H1 (cell line): ENCODE measurements around the gene NOL4L. TPM values are rescaled to one million over a fixed set of nuclear protein-coding genes. Genes with fewer than 3 reads are reported as not detected.
A peak's percentile ranks its signal among the peaks of the same experiment; 100 is the strongest.

Experiments
- CTCF ChIA-PET: fragments of 300-600 bp; sonication (Branson Sonifier 250); formaldehyde crosslinking; loops from one replicate; lab custom pipeline; 2021; ENCODE audit not compliant: partially characterized antibody; lab: Charles Lee
- POLR2A ChIA-PET: fragments of 300-600 bp; sonication (Branson Sonifier 250); formaldehyde crosslinking; loops from one replicate; lab custom pipeline; 2021; ENCODE audit warnings: inconsistent platforms; ENCODE audit not compliant: partially characterized antibody; lab: Charles Lee
- DNase-seq, 2 experiments: peaks; one replicate each; pipeline versions ENCODE4 v3.0.0 to v3.0.0-alpha.2; 2010 to 2022; ENCODE audit warnings: low spot score in 2 of 2, low read depth in 1 of 2, mixed read lengths in 1 of 2
- FAIRE-seq: peaks from 2 replicates; lab custom pipeline; 2011; peaks lifted over from hg19 to GRCh38; lab: Jason Lieb, UNC
- H2AFZ ChIP-seq: 2 replicates; pipeline ENCODE4 v1.8.1; 2012; ENCODE audit warnings: low read length, inconsistent platforms
- H2AK5ac ChIP-seq: 2 replicates; pipeline ENCODE4 v1.6.1; 2013; ENCODE audit warnings: low read depth, low read length
- H2BK120ac ChIP-seq: replicated peaks from 2 replicates; pipeline ENCODE3; 2013; ENCODE audit warnings: low read depth, low read length, inconsistent platforms
- H2BK12ac ChIP-seq: 2 replicates; pipeline ENCODE4 v1.6.1; 2013; ENCODE audit warnings: low read depth, low read length
- H2BK15ac ChIP-seq: 2 replicates; pipeline ENCODE4 v1.6.1; 2013; ENCODE audit warnings: low read length
- H2BK20ac ChIP-seq: 2 replicates; pipeline ENCODE4 v1.6.1; 2013; ENCODE audit warnings: low read length
- H2BK5ac ChIP-seq: 2 replicates; pipeline ENCODE4 v1.6.1; 2013; ENCODE audit warnings: low read depth, low read length
- H3K14ac ChIP-seq: 2 replicates; pipeline ENCODE4 v1.6.1; 2013; ENCODE audit warnings: inconsistent platforms; ENCODE audit not compliant: insufficient read length
- H3K18ac ChIP-seq: 2 replicates; pipeline ENCODE4 v1.6.1; 2013; ENCODE audit warnings: low read length; ENCODE audit errors: extremely low read depth
- H3K23ac ChIP-seq: 2 replicates; pipeline ENCODE4 v1.6.1; 2013; ENCODE audit warnings: inconsistent platforms; ENCODE audit not compliant: insufficient read length
- H3K23me2 ChIP-seq: 2 replicates; pipeline ENCODE4 v1.6.1; 2013; ENCODE audit warnings: low read depth, low read length
- H3K27ac ChIP-seq: 2 replicates; pipeline ENCODE4 v1.6.1; 2011; ENCODE audit warnings: low read depth, low read length, inconsistent platforms
- H3K27me3 ChIP-seq, 4 experiments: replicated peaks in 1 of 4; 1 replicate in 1 of 4; 2 replicates in 3 of 4; pipeline versions ENCODE4 v1.6.1 to v1.8.1; 2011 to 2013; ENCODE audit warnings: low read length in 3 of 4, mild to moderate bottlenecking in 3 of 4, inconsistent platforms in 2 of 4, mixed read lengths in 2 of 4, moderate library complexity in 1 of 4; ENCODE audit not compliant: control insufficient read depth in 3 of 4, insufficient read depth in 3 of 4; ENCODE audit errors: extremely low read depth in 1 of 4
- H3K36me3 ChIP-seq, 4 experiments: 2 replicates each; pipeline versions ENCODE4 v1.6.1 to v1.8.1; 2011 to 2013; ENCODE audit warnings: mild to moderate bottlenecking in 4 of 4, low read length in 3 of 4, moderate library complexity in 2 of 4, control low read depth in 1 of 4, inconsistent platforms in 1 of 4; ENCODE audit not compliant: insufficient read depth in 4 of 4, control insufficient read depth in 2 of 4
- H3K4ac ChIP-seq: replicated peaks from 2 replicates; pipeline ENCODE3; 2013; ENCODE audit warnings: low read length, low read depth, mixed read lengths, inconsistent platforms; ENCODE audit not compliant: insufficient read length
- H3K4me1 ChIP-seq, 4 experiments: replicated peaks in 1 of 4; 1 replicate in 1 of 4; 2 replicates in 3 of 4; pipeline versions ENCODE4 v1.6.1 to v1.8.1; 2011 to 2013; ENCODE audit warnings: low read length in 3 of 4, inconsistent platforms in 2 of 4, mixed read lengths in 1 of 4; ENCODE audit not compliant: insufficient read depth in 4 of 4, control insufficient read depth in 3 of 4
- H3K4me2 ChIP-seq, 2 experiments: 2 replicates each; pipeline versions ENCODE4 v1.6.1 to v1.8.1; 2011 to 2013; ENCODE audit warnings: low read depth in 2 of 2, low read length in 2 of 2, control low read depth in 1 of 2, inconsistent platforms in 1 of 2, mild to moderate bottlenecking in 1 of 2; ENCODE audit not compliant: insufficient read depth in 1 of 2
- H3K4me3 ChIP-seq, 4 experiments: fragments of 200-600, 300-600 bp in 1 of 4; sonication (generic), shearing (Covaris generic), sonication (Bioruptor Twin) in 1 of 4; 2 replicates each; pipeline versions ENCODE4 v1.5.1 to v1.8.1; 2011 to 2016; ENCODE audit warnings: low read length in 4 of 4, low read depth in 3 of 4, control low read depth in 2 of 4, inconsistent platforms in 2 of 4, mild to moderate bottlenecking in 2 of 4, mixed read lengths in 1 of 4, moderate library complexity in 1 of 4; ENCODE audit not compliant: insufficient read depth in 2 of 4; ENCODE audit errors: extremely low read depth in 1 of 4
- H3K56ac ChIP-seq: replicated peaks from 2 replicates; pipeline ENCODE3; 2013; ENCODE audit warnings: low read depth, mild to moderate bottlenecking, mixed read lengths, low read length, inconsistent platforms; ENCODE audit not compliant: insufficient read length
- H3K79me1 ChIP-seq: 2 replicates; pipeline ENCODE4 v1.6.1; 2013; ENCODE audit warnings: low read depth, low read length, control low read depth
- H3K79me2 ChIP-seq, 2 experiments: 2 replicates each; pipeline versions ENCODE4 v1.6.1 to v1.8.1; 2012 to 2013; ENCODE audit warnings: low read length in 2 of 2, mild to moderate bottlenecking in 2 of 2, inconsistent platforms in 1 of 2; ENCODE audit not compliant: insufficient read depth in 2 of 2, control insufficient read depth in 1 of 2
- H3K9ac ChIP-seq, 4 experiments: replicated peaks in 1 of 4; 1 replicate in 1 of 4; 2 replicates in 3 of 4; pipeline versions ENCODE4 v1.6.1 to v1.8.1; 2011 to 2013; ENCODE audit warnings: low read depth in 3 of 4, low read length in 3 of 4, control low read depth in 2 of 4, mild to moderate bottlenecking in 2 of 4, moderate library complexity in 2 of 4, inconsistent platforms in 1 of 4; ENCODE audit errors: extremely low read depth in 1 of 4
- H3K9me3 ChIP-seq, 2 experiments: 2 replicates each; pipeline versions ENCODE4 v1.6.1 to v1.8.1; 2012 to 2013; ENCODE audit warnings: mild to moderate bottlenecking in 2 of 2, moderate library complexity in 2 of 2, control low read depth in 1 of 2, inconsistent platforms in 1 of 2, low read depth in 1 of 2, low read length in 1 of 2, mixed read lengths in 1 of 2; ENCODE audit not compliant: insufficient read depth in 2 of 2
- H4K20me1 ChIP-seq, 2 experiments: replicated peaks in 1 of 2; 2 replicates each; pipeline versions ENCODE3 to v1.8.1; 2011 to 2013; ENCODE audit warnings: inconsistent platforms in 2 of 2, low read length in 2 of 2, mild to moderate bottlenecking in 1 of 2; ENCODE audit not compliant: insufficient read depth in 2 of 2, control insufficient read depth in 1 of 2
- H4K5ac ChIP-seq: 2 replicates; pipeline ENCODE4 v1.6.1; 2013; ENCODE audit warnings: low read length, low read depth, mixed read lengths, inconsistent platforms; ENCODE audit not compliant: insufficient read length
- H4K8ac ChIP-seq: 2 replicates; pipeline ENCODE4 v1.8.0; 2013; ENCODE audit warnings: mild to moderate bottlenecking, moderate library complexity, low read length, inconsistent platforms; ENCODE audit not compliant: insufficient read depth; ENCODE audit errors: extremely low read depth
- H4K91ac ChIP-seq: replicated peaks from 2 replicates; pipeline ENCODE3; 2013; ENCODE audit warnings: low read length, mixed read lengths, inconsistent platforms; ENCODE audit not compliant: insufficient read length
- ASH2L ChIP-seq: fragments of 200-600, 300-600 bp; sonication (generic); IDR thresholded peaks from one replicate; pipeline ENCODE4 v1.7.1; 2017; ENCODE audit warnings: low read length
- GTF2F1 ChIP-seq: IDR thresholded peaks from 2 replicates; pipeline ENCODE4 v1.6.1; 2012; ENCODE audit warnings: low read depth, low read length, improper control_type of control experiment, borderline replicate concordance
- RBBP5 ChIP-seq: IDR thresholded peaks from 2 replicates; pipeline ENCODE4 v1.7.1; 2012; ENCODE audit warnings: low read depth, mild to moderate bottlenecking, inconsistent platforms, low read length, moderate library complexity, borderline replicate concordance
- RXRA ChIP-seq: IDR thresholded peaks from 2 replicates; pipeline ENCODE4 v1.6.1; 2011; ENCODE audit warnings: low read depth, mild to moderate bottlenecking, low read length, moderate library complexity; ENCODE audit not compliant: insufficient read depth
- SAP30 ChIP-seq: fragments of 300-600 bp; sonication (generic); IDR thresholded peaks from 2 replicates; pipeline ENCODE4 v1.7.1; 2012; ENCODE audit warnings: low read length, moderate library complexity, mild to moderate bottlenecking, inconsistent platforms; ENCODE audit not compliant: insufficient read depth, insufficient replicate concordance
- SRF ChIP-seq: IDR thresholded peaks from 2 replicates; pipeline ENCODE4 v1.6.1; 2011; ENCODE audit warnings: mild to moderate bottlenecking, low read depth, low read length, moderate library complexity
- WGBS, 2 experiments: shearing (Covaris generic) in 1 of 2; methylation state at CpG; one replicate each; pipeline versions ENCODE4 v1.1.6 to v1.1.7; 2013 to 2015; ENCODE audit warnings: low lambda C conversion rate in 2 of 2, mixed read lengths in 2 of 2, inconsistent platforms in 1 of 2, low coverage in 1 of 2, missing lambda C conversion rate in 1 of 2; ENCODE audit not compliant: insufficient replicate concordance in 2 of 2, insufficient coverage in 1 of 2, insufficient read length in 1 of 2; ENCODE audit errors: extremely low coverage in 1 of 2, missing lambda C conversion rate in 1 of 2; 5-methylcytosine and 5-hydroxymethylcytosine counted together
- polyA plus RNA-seq, 7 experiments: library from polyadenylated mRNA; depleted of rRNA in 3 of 7; stranded (reverse) in 5 of 7; unstranded in 2 of 7; fragments of >200 nt in 5 of 7; fragments of 200-250 nt in 2 of 7; gene quantifications; 1 replicate in 5 of 7; 2 replicates in 1 of 7; 4 replicates in 1 of 7; pipeline versions ENCODE4 v1.2.1 to v1.2.3, GENCODE V29; 2011 to 2013; ENCODE audit warnings: missing spikeins in 2 of 7, mixed read lengths in 2 of 7
- total RNA-seq: library from RNA; stranded (reverse); fragmentation: NEBNext Ultra II Directional; extraction: Animal tissue kit (Norgen Biotek cat#: 25700); gene quantifications from 2 replicates; pipeline ENCODE4 v1.2.1, GENCODE V29; 2021
- TF ChIP-seq, protein P1 (sequence below): IDR thresholded peaks from 2 replicates; pipeline ENCODE4 v1.6.1; 2011; ENCODE audit warnings: low read depth, mild to moderate bottlenecking, low read length; ENCODE audit not compliant: insufficient read depth
- TF ChIP-seq, protein P2 (sequence below): IDR thresholded peaks from 2 replicates; pipeline ENCODE4 v1.6.1; 2012; ENCODE audit warnings: low read length, inconsistent platforms

The NOL4L gene
- total and polyA plus RNA-seq, 2 of the 8 experiments (the other 6 are each of a cell fraction or from before 2014, with no cell fraction given): 15.3 to 23.7 TPM

DNA sequence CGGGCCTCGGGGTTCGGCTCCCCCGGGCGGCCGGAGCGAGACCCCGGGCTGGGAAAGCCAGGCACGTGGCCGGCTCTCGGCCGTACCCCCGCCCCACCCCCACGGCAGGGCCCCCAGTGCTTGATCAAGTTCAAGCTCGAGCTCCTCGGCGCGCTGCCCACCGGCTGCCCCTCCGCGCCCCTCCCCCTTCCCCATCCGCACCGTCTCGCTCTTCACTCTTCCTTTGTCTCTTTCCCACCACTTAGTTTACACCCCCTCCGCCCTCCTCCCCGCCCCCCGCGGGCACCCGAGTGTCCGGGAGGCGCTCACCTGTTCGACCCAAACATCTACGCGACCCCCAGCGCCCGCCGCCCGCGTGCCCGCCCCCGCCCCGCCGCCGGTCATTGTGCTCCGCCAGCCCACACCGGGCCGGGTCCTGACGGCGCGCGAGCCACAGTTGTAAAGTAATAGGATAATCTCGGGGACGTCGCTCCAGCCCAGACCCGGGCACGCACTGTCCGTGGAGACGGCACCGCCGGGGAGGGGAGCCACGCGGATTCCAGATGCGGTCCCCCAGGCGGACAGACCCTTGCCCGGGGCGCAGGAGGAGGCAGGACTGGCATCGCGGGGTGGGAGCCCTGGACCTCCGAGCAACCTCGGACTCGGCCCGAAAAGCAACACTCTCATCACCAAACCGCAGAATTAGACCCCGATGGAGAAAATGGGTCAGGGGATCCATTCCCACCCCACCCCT is 100.7 kb downstream of the NOL4L start:
- Histone ChIP-seq H2BK20ac (no peak overlapping the region), H3K23me2 (peaks cover 8% of the 10 kb centered on the region; the same call in 1 of the 2 replicates), H3K27me3 (no peaks in the 10 kb centered on the region), H3K56ac (peak overlapping the region; percentile 73), H3K79me2 (peaks cover 16 to 26% of the 10 kb centered on the region in 2 experiments), H2AK5ac (no peak overlapping the region), H4K91ac (peak overlapping the region; percentile 92), H4K5ac (peak overlapping the region; percentile 82), H3K79me1 (peaks cover 8% of the 10 kb centered on the region), H2BK12ac (peak overlapping the region; percentile 27; the same call in 1 of the 2 replicates), H3K27ac (peak overlapping the region; percentile 81; the same call in 1 of the 2 replicates), H4K20me1 (peaks cover 10 to 16% of the 10 kb centered on the region in 2 experiments), H3K14ac (no peak overlapping the region), H3K36me3 (no peaks in the 10 kb centered on the region), H3K4me3 (peak overlapping the region; percentile 71 to 90 (median 82)), H2BK120ac (peak overlapping the region; percentile 45), H3K4ac (peak overlapping the region; percentile 42), H3K9ac (peak overlapping the region in 3 of 4 experiments; percentile 26 to 80 (median 74); a peak in 5 of 7 replicates), H2BK15ac (no peak overlapping the region; the same call in 1 of the 2 replicates), H3K4me2 (peak overlapping the region; percentile 80 to 94), H4K8ac (peak overlapping the region; percentile 87), H2BK5ac (peak overlapping the region; percentile 91; the same call in 1 of the 2 replicates), H3K18ac (peak overlapping the region; percentile 95), H3K23ac (no peak overlapping the region), H2AFZ (no peak overlapping the region), H3K4me1 (peaks cover 11 to 16% (median 15%) of the 10 kb centered on the region in 4 experiments), H3K9me3 (peaks cover 0 to 4% of the 10 kb centered on the region in 2 experiments; a peak in 1 of 4 replicates)
- 0% methylated on average over 41 of the region's 74 CpGs; no CpG with 5 or more reads in 1 of the 2 experiments for WGBS, 2 experiments
- POLR2A ChIA-PET: interaction anchor here (0.6 to 2.9 kb wide), 8 partner anchors 9 to 26 kb away, joined by 3 to 9 read pairs (median 4); no protein-coding TSS in a partner anchor
- FAIRE-seq: no peak
- peak in 1 of 2 experiments; percentile 68 for DNase-seq
- CTCF ChIA-PET: interaction anchor here (0.6 to 2.4 kb wide), 13 partner anchors 8 to 177 kb away, joined by 3 to 32 read pairs (median 4); no protein-coding TSS in a partner anchor
- TF ChIP-seq SRF: no peak
- TF ChIP-seq ASH2L: peak; percentile 58
- TF ChIP-seq SAP30: no peak
- TF ChIP-seq, protein P1, sequence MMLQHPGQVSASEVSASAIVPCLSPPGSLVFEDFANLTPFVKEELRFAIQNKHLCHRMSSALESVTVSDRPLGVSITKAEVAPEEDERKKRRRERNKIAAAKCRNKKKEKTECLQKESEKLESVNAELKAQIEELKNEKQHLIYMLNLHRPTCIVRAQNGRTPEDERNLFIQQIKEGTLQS: no peak
- 0 out of 2 replicates have a peak, but pooled peaks have one; percentile 41 for TF ChIP-seq RBBP5
- no peak for TF ChIP-seq GTF2F1
- no peak for TF ChIP-seq RXRA
- TF ChIP-seq, protein P2, sequence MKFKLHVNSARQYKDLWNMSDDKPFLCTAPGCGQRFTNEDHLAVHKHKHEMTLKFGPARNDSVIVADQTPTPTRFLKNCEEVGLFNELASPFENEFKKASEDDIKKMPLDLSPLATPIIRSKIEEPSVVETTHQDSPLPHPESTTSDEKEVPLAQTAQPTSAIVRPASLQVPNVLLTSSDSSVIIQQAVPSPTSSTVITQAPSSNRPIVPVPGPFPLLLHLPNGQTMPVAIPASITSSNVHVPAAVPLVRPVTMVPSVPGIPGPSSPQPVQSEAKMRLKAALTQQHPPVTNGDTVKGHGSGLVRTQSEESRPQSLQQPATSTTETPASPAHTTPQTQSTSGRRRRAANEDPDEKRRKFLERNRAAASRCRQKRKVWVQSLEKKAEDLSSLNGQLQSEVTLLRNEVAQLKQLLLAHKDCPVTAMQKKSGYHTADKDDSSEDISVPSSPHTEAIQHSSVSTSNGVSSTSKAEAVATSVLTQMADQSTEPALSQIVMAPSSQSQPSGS: no peak
